ENCODE results near the gene ZNF630.
"Not testable (repeated sequence)": the region's sequence is repeated elsewhere in the genome, so short reads cannot be mapped to it uniquely, and the experiment has no call there.

The ZNF630 gene

GRCh38 chrX:48071064-48071985 is at the start of gene ZNF630:
Gene ZNF630, minus strand, starts transcription at chrX:48071640. Its CDS starts 4,754 bp downstream, at chrX:48066886.
- peak; percentile 62 for DNase-seq (ENCODE audit: low spot score)

- no peak for DNase-seq (ENCODE audit: low spot score)
These were observed 36.3 kb upstream of the ZNF630 start for GRCh38 chrX:48107717-48108116.

GRCh38 chrX:48102874-48103374 is 31.5 kb upstream of the ZNF630 start:
- no peak for DNase-seq (ENCODE audit: low spot score)

GRCh38 chrX:48101443-48101842 is 30.0 kb upstream of the ZNF630 start:
- DNase-seq (ENCODE audit: low spot score), result no peak

DNA sequence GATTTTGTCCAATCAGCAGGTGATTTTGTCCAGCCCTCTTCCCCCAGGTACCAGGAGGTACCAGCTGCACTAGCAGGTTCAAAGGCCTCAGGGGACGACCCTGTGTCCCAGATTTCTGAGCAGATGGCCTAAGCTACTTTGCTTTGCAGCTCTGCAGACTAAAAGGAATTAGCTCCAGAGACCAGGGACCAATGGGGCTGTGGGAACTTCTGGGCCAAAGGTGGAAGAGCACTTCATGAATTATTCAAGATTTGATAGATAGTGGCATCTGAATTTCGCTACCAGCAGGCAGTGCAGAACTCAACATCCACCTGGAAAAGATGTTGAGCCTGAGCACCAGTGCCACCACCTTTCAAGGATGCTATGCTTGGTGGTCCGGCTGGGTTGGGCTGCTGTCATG is 21.1 kb upstream of the ZNF630 start:
- DNase-seq (ENCODE audit: low spot score), result not testable (repeated sequence)

- no peak for DNase-seq (ENCODE audit: low spot score)
These were observed 18.7 kb upstream of the ZNF630 start for GRCh38 chrX:48090123-48090522.

DNA sequence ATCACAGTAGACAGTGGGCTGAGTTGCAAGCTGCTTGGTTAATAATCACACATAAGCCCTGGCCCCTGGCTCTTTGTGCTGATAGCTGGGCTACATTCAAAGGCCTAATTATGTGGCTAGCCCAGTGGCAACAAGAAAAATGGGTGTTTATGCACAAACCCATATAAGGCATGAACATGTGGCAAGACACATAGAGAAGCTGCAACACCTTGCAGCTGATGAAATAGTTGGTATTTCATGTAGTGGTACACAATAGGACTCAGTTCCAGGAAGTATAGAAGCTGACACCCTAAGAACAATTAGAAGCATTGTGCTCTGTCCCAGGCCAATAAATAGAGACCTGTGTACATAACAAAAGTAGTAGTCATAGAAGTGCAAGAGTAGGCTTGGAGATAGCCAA is 14.6 kb upstream of the ZNF630 start:
- DNase-seq (ENCODE audit: low spot score), result peak; percentile 62

GRCh38 chrX:48083706-48084105 is 12.3 kb upstream of the ZNF630 start:
- no peak for DNase-seq (ENCODE audit: low spot score)

DNA sequence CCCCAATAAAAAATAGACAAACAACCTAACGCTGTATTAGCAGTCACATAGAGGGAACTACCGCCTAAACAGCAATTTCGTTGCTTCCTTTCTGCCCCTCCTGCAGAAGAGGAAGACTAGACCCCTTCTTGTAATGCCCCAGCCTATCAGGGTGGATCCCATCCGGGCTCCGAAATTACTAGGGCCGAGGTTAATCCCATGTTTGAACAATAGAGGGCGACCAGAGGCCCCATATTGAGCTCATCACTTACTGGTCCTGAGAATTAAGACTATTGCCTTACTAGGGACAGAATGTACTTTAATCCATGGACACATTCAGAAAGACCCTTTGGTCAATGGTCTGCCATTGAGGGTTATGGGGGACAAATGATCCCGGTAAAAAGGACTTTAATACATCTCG is 11.8 kb upstream of the ZNF630 start:
- peak; percentile 43 for DNase-seq (ENCODE audit: low spot score)

DNA sequence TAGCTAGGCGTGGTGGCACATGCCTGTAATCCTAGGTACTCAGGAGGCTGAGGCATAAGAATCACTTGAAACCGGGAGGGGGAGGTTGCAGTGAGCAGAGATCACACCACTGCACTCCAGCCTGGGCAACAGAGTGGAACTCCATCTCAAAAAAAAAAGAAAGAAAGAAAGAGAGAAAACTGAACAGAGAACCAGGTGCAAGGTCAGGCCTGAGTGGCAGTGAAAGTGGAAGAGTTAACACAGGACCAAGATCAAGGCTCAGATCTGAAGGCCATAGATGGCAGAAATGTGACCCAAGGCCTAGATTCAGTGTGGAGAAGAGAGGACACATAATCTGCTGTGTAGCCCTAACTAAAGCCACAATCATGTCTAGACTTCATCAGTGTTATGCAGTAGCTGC is 4.9 kb upstream of the ZNF630 start:
- no peak for DNase-seq (ENCODE audit: low spot score)

- DNase-seq (ENCODE audit: low spot score), result no peak
These were observed 656 bp upstream of the ZNF630 start for GRCh38 chrX:48071986-48072605.

GRCh38 chrX:48068096-48068887 is 3.1 kb downstream of the ZNF630 start:
- no peak for DNase-seq (ENCODE audit: low spot score)

DNA sequence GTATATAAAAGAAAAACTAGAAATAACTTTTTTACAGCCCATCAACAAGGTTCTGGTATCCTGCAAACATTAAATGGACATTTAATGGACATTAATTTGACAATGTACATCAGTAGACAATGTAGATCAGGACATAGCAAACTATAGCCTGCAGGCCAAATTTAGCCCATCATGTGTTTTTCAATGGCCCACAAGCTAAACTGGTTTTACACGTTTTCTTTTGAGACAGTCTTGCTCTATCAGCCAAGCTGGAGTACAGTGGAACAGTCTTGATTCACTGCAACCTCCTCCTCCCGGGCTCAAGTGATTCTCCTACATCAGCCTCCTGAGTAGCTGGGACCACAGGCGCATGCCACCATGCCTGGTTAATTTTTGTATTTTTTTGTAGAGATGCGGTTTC is 7.2 kb downstream of the ZNF630 start:
- DNase-seq (ENCODE audit: low spot score), result no peak

DNA sequence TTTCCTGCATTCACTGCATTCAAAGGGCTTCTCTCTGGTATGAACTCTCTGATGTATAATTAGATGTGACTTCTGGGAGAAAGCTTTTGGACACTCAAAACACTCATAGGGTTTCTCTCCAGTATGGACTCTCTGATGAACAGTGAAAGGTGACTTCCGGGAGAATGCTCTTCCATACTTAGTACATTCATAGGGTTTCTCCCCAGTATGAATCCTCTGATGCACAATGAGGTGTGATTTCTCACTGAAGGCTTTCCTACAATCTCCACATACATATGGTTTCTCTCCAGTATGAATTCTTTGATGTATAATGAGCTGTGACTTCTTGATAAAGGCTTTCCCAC is 12.2 kb downstream of the ZNF630 start:
- no peak for DNase-seq (ENCODE audit: low spot score)

DNA sequence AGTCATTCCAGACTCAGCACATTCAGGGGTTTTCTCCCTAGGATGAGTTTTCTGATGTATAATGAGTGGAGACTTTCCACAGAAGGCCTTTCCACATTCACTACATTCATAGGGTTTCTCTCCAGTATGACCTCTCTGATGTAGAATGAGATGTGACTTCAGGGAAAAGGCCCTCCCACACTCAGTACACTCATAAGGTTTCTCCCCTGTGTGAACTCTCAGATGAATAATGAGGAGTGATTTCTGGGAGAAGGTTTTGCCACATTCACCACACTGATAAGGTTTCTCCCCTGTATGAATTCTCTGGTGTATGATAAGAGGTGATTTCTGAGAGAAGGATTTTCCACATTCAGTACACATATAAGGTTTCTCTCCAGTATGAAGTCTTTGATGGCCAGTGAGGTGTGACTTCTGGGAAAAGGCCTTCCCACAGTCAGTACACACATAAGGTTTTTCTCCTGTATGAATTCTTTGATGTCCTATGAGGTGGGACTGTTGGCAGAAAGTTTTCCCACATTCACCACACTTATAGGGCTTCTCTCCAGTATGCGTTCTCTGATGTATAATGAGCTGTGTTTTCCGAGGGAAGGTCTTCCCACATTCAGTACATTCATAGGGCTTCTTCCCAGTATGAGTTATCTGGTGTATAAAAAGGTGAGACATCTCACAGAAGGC is 12.7 kb downstream of the ZNF630 start:
- no peak for DNase-seq (ENCODE audit: low spot score)

DNA sequence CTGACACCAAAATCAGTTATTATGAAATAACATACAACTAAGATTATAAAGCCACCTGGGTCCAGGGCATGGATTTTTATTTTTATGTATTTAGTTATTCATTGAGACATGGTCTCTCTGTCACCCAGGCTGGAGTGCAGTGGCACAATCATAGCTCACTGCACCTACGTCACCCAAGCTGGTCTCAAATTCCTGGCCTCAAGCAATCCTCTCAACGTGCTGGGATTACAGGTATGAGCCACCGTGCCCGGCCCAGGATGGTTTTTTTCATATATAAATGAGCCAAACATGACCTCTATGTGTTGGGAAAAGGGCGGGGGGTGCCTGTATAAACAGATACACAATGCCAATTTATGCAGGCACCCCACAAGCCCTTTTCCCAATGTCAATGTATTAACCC is 24.6 kb downstream of the ZNF630 start:
- DNase-seq (ENCODE audit: low spot score), result no peak

- no peak for DNase-seq (ENCODE audit: low spot score)
These were observed 25.8 kb downstream of the ZNF630 start for GRCh38 chrX:48045410-48046311.

GRCh38 chrX:48043056-48043455 is 28.4 kb downstream of the ZNF630 start:
- DNase-seq (ENCODE audit: low spot score), result no peak

GRCh38 chrX:48035891-48036290 is 35.5 kb downstream of the ZNF630 start:
- no peak for DNase-seq (ENCODE audit: low spot score)

DNA sequence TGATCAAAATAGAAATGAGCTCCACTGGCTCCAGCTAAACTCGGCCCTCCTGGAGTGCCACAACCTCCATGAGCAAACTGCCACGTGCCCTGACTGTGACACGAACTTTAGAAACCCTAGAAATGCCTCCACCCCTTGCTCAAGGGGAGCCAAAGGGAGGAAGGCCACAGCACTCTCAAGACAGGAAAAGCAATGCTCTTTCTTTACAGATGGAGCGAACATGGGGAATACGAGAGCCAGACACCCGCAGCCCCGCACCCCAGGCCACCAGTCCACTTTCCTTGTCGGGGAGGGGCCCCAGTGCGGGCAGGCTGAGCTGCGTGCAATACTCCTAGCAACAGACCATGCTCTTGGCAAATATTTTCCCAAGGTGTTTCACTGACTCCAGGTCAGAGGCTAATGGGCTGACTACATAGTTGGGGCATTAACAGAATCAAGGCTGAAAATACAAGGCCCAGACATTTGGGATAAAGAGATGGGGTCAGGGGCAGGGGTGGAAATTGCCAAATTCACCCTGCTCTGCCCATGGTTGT is 40.7 kb downstream of the ZNF630 start:
- DNase-seq (ENCODE audit: low spot score), result not testable (repeated sequence)

DNA sequence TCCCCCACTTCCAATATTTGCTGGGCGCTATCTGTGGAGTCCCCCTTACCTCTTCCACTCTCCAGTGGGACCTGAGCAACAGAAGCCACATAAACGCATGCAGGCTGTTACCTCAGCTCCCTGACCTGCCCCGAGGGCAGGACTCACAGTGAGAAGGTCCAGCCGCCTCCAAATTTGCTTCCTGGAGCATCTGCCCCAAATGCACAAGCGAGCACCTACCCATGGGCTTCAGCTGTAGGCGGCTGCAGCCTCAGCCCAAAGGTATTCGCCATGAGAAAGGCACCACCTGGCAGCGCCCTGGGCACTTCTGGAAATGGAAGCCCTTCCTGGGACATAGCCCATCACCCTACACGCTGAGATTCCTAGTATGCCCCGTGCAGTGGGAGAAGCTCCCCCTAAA is 41.2 kb downstream of the ZNF630 start:
- DNase-seq (ENCODE audit: low spot score), result no peak
